HG02973 (cell line): ENCODE measurements around the gene RPL7A.

Experiments used
- ATAC-seq: cut with Tn5 transposase; IDR thresholded peaks from one replicate; pipeline ENCODE4 v1.9.1; 2021; ENCODE audit warnings: moderate library complexity; ENCODE audit not compliant: unreplicated experiment

The RPL7A gene

DNA sequence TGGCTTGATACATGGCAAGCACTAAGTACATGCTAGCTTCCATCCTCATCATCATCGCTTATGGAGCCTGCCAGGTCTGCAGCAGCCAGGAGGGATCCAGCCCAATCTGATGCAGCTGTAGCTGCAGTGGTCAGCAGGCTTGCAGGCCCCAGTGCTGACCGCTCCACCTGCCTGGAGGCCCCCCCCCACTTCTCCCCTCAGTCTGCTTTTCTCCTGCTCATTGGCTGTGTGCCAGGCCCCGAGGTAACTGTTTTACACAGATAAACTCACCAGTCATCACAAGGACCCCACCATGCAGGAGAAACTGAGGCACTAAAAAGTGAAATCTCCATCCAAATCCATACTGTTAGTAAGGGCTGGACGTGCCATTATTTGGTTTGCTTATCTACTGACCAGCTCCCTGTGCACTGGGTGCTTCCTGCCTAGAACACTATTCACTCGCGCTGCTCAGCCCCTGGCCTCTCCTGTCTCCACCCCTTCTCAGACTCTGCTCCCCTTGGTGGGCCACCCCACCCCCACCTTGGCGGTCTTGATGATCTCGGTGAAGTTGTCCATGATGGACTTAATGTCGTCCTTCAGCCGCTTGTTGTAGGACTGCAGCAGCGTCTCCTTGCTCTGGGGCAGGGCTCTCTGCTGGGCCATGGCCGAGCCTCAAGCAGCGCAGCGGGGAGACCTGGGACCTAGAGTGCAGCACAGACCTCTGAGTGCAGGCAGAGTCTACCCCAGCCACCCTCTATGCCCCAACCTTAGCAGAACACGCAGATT lies 1.8 kb upstream of the RPL7A start:
- ATAC-seq, result no peak

DNA sequence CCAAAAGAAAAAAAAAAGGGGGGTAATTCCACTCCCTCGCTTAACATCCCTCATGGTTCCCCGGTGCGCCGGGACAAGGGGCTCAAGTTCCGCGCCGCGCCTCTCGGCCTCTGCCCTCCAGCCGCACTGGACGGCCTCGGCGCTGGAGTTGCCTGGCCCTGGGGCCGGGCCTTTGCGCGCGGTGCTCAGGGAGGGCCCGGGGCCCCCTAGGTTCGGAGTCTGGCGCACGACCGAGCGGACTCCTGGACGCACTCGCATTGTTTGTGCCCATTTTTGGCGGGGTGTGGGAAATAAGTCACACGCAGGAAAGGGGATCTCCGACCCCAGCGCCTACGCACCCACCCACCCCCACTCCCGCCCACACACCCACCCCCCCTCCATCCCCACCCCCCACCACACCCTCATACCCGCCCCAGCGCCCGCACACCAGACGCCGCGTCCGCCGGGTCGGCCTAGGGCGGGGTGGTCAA lies 468 bp upstream of the RPL7A start:
- ATAC-seq, result peak; percentile 12

DNA sequence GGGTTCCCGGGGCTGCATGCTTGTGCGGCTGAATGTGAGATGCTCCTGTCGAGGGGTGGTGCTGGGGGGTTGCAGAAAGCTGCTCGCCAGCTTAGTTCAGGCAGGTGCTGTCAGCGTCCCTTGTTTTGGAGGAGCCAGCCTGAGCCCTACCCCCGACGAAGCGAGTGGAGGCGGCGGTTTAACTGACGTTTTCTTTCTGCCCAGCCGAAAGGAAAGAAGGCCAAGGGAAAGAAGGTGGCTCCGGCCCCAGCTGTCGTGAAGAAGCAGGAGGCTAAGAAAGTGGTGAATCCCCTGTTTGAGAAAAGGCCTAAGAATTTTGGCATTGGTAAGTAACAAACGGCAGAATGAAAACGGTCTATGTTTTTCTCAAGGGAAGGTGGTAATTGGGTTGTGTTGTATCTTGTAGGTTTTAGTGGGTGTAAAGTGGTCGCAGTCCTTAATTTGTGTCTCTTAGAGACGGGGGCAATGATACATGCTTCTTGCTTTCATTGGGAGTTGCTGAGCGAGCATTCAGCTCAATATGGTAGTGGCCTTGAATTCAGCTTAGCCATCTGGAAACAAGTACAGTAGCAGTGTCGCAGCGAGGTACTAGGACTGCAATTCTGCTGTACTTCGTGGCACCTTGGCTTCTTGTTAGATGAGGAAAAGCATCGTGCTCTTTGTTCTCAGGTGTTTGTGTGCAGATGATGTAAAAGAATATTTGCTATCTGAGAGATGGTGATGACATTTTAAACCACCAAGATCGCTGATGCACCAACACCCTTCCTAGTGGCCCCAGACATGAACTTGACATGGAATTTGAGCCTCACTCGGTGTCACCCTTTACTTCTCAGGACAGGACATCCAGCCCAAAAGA lies 928 bp downstream of the RPL7A start:
- ATAC-seq, result no peak

DNA sequence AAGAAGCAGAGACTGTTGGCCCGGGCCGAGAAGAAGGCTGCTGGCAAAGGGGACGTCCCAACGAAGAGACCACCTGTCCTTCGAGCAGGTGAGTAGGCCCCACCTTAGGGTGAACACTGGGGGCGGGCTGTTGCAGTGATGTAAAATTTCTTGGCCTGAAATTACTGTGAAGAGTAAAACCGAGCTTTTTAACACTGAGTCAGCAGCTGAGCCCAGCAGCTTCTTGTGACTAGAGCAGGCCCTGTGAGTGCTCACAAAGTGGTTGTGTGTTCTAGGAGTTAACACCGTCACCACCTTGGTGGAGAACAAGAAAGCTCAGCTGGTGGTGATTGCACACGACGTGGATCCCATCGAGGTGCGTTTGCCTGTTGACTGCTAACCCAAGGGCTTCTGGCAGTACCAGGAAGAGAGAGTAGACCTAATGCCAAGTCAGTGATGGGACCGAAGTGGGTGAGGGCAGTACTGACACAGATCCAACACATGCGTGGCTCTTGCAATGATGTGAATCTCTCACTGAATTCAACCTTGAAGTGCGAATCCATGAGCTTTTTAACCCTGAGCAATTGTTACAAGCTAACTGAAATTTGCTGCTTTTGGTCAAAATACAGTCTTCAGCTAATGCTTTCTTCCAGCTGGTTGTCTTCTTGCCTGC lies 2.1 kb downstream of the RPL7A start:
- ATAC-seq, result no peak

DNA sequence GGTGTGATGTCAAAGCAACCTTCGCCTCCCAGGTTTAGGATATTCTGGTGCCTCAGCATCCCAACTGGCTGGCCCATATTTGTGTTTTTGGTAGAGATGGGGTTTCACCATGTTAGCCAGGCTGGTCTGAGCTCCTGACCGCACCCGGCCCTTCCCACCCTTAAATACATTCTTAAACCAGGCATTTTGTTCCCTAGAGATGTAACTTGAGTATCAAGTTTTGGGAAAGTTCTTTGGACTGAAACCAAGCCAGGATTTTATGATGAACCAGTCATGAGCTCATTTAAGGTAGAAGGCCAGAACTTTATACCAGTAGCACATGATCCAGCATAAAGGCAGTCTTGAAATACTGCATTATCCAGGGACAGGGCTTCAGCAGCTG lies 3.5 kb downstream of the RPL7A start:
- no peak for ATAC-seq

DNA sequence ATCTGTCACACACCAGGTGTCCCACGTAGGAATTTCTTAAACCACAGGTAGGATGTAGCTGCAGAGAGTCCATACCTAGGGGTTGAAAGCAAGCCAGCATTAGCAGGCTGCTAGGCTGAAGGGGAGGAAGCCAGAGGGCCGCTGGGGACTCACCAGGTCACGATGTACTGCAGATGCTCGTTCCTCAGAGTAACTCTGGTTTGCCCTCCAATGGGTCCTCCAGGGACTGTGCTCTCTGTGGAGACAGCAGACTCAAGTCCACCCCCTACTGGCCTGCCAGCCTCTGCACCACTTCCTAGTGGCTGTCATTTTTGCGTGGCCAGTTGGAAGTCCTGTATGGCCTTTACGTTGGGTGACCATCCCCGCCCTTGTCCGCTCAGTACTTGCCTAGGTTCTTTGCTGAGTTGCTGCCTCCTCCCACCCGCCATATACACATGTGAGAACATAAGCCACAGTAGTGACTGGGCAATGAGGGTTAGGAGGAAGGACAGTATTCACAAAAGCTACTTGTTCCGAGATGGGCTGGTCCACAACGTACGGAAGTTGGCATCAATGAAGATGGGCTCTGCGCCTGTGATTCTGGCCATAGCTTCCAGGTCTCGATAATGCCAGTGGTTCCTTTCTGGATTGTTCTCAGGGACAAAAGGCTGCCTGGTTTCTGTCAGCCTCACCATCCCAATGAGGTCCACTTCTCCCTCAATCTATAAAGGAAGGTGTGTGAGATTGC lies 4.1 kb downstream of the RPL7A start:
- ATAC-seq, result no peak

DNA sequence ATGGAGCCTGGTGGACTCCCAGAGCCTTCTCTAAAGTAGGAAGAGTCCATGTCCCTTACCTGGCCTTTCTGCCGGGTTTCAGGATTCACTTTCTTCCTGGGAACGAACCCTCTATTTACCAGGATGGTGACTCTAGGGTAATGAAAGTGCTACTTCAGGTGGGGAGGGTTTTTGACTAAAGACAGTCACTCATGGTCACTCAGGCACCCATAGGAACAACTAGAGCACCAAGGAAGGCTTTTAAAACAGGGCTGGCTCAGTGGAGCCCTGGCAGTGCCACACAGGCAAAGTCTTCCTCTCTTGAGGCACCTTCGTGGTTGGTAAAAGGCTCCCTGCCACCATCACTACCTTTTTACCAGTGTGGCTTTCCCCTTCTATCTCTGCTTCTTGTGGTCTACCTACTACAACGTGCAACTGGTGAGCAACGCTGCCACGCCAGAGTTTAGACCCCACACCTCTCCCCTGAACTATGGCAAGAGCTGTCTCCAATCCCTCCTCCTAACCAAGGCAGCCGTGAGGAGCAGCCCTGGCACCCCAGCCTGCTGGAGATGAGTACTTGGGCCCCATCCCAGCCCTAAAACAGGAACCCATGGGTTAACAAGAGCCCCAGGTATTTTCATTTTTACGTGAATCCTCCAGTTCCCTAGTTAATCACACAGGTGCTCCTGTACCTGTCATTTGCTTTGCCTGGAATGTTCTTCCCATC lies 4.8 kb downstream of the RPL7A start:
- no peak for ATAC-seq

DNA sequence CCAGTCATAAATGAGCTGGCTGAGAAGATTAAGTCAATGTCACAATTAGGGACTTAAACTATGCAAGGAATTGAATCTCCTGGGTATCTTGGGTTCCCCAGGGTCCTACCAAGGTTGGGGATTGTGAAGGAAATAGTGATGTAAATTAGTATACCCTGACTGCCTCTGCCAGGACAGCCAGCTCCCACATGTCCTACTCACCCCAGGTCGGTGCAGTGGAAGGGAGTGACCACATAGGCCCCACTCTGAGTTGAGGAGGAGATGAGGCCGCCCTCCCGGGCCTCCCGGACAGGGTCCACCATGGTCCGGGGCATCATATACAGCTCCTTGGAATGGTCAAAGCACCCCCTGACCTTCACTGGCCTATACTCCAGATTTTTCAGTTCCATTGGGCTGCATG lies 5.5 kb downstream of the RPL7A start:
- ATAC-seq, result no peak

DNA sequence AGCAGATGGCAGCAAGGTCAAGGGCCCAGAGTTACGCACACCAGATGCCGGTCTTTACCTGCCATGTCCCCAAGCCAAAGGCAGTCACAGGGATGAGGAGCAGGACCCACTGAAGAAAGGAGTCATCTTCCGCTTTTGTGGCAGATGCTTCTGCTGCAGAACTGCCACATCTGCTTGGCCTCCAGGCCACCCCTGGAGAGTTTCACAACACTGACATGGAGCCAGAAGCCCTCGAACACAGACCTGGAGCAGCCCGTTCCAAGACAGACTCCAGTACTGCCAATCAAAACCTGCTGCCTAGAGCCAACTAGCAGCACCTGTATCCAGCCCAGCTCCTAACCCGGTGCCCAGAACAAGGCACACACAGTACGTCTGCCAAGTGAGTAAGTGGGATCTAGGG lies 6.7 kb downstream of the RPL7A start:
- no peak for ATAC-seq

DNA sequence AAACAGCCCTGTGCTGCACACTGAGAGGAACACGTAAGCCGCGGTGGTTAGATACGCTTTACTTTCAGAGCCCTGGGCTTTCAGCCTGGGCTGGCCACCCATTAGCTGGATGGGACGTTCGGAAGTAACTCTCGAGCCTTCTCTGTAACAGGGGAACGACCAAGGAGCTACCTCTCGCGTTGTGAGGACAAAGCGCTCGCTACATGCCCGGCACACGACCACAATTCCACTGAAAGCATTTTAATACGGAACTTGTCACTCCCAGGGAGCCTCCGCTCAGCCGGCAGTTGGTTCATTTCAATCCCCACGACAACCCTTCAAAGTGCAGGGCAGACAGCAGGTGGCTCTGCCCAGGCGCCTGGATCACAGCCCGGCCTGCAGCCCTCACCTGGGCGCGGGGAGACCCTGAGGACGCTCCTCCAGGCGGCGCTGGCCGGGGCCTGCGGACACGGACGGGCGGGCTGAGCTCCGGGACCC lies 7.9 kb downstream of the RPL7A start:
- no peak for ATAC-seq

DNA sequence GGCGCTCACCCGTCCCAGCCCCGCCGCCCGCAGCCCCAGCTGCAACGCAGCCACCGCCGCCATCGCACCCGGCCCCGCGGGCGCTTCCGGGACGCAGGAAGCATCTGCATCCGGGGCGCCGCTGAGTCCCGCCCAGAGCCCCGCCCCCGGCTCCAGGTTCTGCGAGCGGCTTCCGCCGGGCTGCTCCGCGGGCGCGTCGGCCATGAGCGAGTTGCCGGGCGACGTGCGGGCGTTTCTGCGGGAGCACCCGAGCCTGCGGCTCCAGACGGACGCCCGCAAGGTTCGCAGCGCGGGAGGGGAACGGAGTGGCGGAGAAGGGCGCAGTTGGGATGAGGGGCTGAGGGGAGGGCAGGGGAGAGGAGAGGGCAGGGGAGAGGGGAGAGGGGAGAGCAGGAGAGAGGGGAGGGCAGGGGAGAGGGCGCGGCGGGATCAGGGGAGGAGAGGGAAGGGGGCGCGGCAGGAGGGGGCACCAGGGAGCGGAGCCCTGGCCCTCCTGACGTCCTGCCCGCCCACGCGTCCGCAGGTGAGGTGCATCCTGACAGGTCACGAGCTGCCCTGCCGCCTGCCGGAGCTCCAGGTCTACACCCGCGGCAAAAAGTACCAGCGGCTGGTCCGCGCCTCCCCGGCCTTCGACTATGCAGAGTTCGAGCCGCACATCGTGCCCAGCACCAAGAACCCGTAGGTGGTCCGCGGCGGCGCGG lies 8.5 kb downstream of the RPL7A start, which contains the start of the genes SURF1 and SURF2:
SURF1 (minus strand) TSS at position 97 of the 701 bp plus-strand sequence; CDS start at position 63, 34 bp downstream.
SURF2 (plus strand) TSS at position 160 of the 701 bp plus-strand sequence; CDS start at position 203, 43 bp downstream.
- no peak for ATAC-seq

DNA sequence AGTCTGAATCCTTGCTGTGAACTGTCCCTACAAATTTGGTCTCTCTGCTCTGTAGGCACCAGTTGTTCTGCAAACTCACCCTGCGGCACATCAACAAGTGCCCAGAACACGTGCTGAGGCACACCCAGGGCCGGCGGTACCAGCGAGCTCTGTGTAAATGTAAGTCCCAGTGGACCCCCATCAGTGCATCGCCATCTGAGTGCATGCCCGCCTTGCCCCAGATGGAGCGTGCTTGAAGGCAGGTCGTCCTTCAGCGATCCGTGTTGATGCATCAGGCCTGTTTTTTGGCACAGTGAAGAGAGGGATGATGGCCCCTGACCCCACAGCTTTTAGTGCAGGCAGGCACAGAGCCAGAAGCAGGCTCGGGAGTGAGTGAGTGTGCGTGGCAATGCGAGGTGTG lies 9.6 kb downstream of the RPL7A start:
- ATAC-seq, result no peak

DNA sequence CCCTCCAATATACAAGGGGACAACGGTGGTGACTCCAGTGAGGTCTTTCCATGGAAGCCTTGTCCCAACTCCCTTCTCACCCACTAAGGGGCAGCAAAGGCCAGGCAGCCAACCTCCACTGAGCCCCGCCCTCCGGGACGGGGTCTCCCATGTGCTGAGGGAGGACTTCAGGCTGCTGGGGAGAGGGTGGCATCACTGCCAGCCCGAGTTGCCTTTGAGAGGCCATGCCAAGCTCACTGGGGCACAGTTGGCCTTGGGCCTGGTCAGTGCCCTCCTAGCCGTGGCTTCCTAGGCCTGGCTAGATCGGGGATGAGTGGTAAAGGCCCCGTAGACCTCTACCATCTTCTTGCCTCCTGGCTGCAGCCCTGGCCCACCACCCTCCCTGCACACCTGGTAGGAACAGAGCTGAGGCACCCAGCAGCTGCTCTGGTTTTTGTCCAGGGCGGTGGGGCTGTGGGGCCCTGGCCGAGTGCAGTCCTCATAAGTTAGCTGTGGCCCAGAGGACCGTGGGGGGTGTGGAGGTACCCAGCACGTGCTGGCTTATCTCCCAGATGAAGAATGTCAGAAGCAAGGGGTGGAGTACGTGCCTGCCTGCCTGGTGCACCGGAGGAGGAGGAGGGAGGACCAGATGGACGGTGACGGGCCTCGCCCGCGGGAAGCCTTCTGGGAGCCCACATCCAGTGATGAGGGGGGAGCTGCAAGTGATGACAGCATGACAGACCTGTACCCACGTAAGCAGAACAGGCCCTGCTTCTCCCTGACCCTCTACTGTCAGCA lies 11.6 kb downstream of the RPL7A start:
- no peak for ATAC-seq

DNA sequence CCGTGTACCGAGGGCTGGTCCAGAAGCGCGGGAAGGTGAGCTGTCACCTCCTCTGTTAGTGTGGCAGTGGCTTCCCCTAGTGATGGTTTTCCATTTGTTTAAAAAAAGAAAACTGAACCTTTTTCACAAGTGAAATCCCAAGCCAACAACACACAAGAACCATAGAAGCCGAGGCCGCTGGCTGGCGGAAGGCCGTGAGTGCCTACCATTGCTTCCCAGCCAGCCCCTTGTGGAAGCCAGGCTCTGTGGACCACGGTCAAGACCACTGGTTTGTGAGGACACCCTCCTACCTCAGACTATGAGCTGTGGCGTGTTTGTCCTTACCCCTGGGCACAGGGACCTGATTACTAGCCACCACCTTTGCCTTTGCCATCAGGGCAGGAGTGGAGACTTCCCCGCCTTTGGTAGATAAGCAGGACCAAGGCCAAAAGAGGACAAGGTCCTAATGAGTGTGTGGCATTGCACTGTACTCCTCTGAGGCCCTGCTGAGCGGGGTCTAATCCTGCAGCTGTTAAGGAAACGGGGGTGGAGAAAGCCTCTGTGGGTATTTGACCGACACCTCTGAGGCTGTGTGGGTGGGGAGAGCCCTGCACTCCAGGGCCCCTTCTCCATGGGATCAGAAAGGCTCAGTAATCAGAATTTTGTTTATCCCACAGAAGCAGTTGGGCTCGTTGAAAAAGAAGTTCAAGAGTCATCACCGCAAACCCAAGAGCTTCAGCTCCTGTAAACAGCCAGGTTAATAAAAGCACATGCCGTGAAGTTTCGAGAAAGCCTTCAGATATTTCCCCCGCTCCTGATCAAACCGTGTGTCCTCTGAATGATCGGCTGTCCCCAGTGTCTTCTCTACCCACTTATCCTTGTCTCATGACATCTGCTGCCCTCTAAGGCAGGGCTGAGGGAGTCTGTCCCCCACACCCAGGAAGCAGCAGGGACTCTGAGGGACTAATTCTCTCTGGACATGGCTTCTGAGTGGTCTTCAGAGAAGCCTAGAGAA lies 12.7 kb downstream of the RPL7A start:
- no peak for ATAC-seq

DNA sequence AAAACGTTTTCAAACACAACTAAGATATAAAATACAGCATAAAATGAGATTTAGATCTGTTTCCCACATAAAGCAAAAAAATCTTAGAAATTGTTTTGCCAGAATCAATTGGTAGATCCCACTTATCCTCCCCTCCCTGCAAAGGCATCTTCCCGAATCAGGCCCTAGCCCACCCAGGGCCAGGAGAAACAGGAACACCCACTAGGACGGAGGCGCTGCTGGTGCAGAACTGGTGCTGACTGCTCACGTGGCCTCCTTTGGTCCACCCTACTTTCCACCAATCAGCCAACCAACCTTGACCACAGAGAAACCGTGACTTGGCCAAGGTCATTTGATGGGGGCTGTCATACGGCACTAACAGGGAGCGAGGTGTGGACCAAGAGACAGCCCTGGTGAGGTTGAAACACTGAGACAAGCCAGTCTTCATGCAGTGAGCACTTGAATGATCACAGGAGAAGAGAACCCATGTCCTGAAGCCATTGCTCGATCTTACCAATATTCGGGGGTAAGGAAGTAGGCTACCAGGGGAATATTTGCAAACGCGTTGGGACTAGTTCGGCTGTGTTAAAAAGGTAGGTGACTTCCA lies 13.6 kb downstream of the RPL7A start:
- no peak for ATAC-seq

DNA sequence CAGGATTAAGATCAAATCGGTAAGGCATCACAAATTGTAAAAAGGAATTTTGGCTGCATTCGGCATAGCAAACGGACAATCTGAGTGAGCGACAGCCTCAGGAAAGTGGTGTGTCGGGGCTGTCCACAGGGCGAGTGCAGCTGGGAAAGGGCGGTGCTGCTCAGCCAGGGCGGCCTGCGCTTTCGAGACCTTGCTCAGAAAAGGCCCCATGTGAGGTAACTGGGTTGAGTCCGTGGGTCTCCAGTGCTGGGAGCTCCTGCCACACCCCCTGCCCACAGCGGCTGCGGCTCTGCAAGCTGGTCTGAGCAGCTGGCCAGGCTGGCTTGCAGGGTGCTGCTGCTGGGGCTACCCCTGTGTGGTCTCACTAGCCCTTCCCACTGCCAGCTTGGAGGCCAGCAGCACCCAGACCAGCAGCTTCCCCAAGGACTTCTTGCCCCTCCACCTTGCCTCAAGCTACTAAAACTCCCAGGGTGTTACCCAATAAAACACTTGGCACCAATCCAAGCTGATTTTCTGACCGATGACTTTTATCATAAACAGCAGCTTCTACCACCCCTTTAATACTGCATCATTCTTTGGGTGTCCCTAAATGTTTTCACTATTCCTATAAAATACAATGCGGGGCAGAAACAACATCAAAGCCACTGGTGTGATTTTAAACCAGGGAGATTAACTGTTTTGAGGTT lies 14.5 kb downstream of the RPL7A start:
- ATAC-seq, result no peak
